GM12891 (cell line): ENCODE measurements around the gene IQSEC3.

Experiments
- DNase-seq: peaks from one replicate; pipeline ENCODE4 v3.0.0; 2011; ENCODE audit warnings: low spot score; ENCODE audit not compliant: insufficient read length
- FAIRE-seq: peaks from 2 replicates; lab custom pipeline; 2011; peaks lifted over from hg19 to GRCh38; lab: Jason Lieb, UNC
- PAX5 ChIP-seq: IDR thresholded peaks from 2 replicates; pipeline ENCODE4 v1.6.1; 2011; ENCODE audit warnings: low read length, moderate library complexity, mild to moderate bottlenecking; ENCODE audit not compliant: insufficient read depth, severe bottlenecking
- POLR2A ChIP-seq: IDR thresholded peaks from 2 replicates; pipeline ENCODE4 v1.6.1; 2011; ENCODE audit warnings: low read depth, low read length, control low read depth
- POLR2AphosphoS5 ChIP-seq: IDR thresholded peaks from 2 replicates; pipeline ENCODE4 v1.6.1; 2011; ENCODE audit warnings: low read depth, low read length, control low read depth
- POU2F2 ChIP-seq: IDR thresholded peaks from 2 replicates; pipeline ENCODE4 v1.6.1; 2011; ENCODE audit warnings: low read depth, mild to moderate bottlenecking, control low read depth, low read length, moderate library complexity
- SPI1 ChIP-seq: IDR thresholded peaks from 2 replicates; pipeline ENCODE4 v1.6.1; 2011; ENCODE audit warnings: low read depth, low read length, control low read depth
- TAF1 ChIP-seq: IDR thresholded peaks from 2 replicates; pipeline ENCODE4 v1.6.1; 2011; ENCODE audit warnings: low read depth, low read length, control low read depth

The IQSEC3 gene

DNA sequence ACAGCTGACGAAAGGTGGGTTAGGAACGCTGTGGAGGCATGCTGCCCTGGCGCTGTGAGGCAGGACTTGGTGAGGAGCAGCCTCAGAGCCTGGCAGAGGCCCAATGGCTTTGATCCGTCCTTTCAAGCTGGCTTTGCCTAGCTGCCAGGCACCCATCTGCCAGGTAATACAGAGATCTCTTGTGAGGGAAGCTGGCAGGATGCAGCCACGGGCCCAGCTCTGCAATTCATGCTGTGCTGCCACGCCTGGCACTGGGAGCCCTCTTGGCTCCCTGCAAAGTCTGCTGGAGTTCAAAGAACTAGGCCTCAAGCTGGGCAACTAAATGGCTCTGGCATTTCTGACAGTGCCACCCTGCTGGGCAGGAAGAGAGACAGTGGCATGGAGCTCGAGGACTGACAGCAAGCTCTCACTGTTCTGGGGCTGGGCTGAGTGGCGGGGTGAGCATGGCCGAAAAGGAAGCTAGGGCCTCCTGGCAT, 18.7 kb downstream of the IQSEC3 start:
- DNase-seq (no peak), FAIRE-seq (no peak)
- TF ChIP-seq POLR2A (no peak), POLR2AphosphoS5 (no peak), POU2F2 (no peak), PAX5 (no peak), SPI1 (no peak), TAF1 (no peak)

DNA sequence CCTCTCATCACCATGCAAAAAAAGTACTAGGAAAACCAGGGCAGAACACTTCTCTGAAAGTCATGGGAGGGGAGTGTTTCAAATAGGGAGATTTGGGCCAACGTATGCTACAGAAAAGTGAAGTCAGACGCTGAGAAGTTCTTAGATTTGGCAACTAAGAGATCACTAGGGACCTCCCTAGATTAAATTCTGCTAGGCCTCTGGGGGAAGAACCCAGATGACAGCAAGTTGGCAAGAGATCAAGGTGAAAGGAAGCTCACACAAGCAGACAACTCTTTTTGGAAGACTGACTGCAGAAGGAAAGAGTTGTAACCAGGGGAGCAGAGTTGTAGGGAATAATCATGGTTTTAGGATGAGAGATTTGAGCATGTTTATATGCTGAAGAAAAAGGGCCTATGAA, 20.7 kb downstream of the IQSEC3 start:
- DNase-seq (no peak), FAIRE-seq (no peak)
- TF ChIP-seq TAF1 (no peak), PAX5 (no peak), POU2F2 (no peak), POLR2AphosphoS5 (no peak), SPI1 (no peak), POLR2A (no peak)

DNA sequence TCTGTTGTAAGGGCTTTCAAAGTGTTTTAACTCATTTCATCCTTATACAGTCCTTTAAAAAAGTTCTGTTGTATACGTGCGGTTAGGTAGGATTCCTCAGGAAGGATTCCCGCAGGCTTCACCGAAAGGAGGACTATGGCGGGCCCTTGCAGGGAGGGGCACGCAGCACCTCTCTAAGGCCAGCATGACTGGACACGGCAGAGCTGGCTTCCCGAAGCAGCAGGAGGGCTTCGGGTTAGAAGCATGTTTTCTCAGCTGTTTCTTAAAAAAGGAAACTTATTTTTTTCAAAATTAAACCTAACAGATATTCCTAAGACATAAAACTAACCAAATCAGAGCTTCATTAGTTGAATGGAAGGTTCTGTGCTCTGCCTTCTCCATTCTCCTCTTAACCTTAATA, 21.3 kb downstream of the IQSEC3 start:
- no peak for FAIRE-seq
- no peak for DNase-seq
- TF ChIP-seq POLR2A = no peak
- no peak for TF ChIP-seq POLR2AphosphoS5
- TF ChIP-seq SPI1 = no peak
- TF ChIP-seq POU2F2 = no peak
- no peak for TF ChIP-seq PAX5
- TF ChIP-seq TAF1 = no peak

DNA sequence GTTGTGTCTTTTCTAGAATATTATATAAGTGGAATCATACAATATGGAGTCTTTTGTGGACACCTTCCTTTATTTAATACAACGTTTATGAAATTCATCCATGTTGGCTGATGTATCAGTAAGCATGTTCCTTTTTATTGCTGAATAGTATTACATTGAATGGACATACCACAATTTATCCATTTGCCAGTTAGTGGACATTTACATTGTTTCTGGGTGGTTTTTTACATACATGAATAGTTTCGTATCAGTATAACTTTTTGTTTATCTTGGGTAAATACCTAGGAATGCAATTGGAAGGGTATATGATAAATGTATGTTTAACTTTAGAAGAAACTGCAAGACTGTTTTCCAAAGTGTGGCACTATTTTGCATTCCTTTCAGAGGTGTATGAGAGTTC, 23.1 kb downstream of the IQSEC3 start:
- TF ChIP-seq POLR2AphosphoS5 (no peak), SPI1 (no peak), TAF1 (no peak), PAX5 (no peak), POLR2A (no peak), POU2F2 (no peak)
- DNase-seq (no peak), FAIRE-seq (no peak)

DNA sequence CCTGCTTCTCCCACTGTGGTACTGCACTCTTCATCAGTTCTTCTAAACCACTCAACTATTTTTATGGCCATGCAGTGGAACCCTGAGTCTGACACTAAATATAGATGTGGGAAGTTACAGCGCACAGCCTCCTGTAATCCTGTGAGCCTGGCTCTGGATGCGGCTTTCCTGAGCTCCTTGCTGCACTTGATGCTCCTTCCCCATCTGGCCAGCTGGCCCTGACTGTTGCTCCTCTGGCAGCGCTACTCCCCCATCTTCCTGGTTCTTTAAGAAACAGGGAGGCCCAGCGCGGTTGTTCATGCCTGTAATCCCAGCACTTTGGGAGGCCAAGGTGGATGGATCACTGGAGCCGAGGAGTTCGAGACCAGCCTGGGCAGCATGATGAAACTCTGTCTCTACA, 24.6 kb downstream of the IQSEC3 start:
- DNase-seq (no peak), FAIRE-seq (no peak)
- no peak for TF ChIP-seq POU2F2
- no peak for TF ChIP-seq SPI1
- no peak for TF ChIP-seq TAF1
- no peak for TF ChIP-seq PAX5
- no peak for TF ChIP-seq POLR2AphosphoS5
- TF ChIP-seq POLR2A = no peak

DNA sequence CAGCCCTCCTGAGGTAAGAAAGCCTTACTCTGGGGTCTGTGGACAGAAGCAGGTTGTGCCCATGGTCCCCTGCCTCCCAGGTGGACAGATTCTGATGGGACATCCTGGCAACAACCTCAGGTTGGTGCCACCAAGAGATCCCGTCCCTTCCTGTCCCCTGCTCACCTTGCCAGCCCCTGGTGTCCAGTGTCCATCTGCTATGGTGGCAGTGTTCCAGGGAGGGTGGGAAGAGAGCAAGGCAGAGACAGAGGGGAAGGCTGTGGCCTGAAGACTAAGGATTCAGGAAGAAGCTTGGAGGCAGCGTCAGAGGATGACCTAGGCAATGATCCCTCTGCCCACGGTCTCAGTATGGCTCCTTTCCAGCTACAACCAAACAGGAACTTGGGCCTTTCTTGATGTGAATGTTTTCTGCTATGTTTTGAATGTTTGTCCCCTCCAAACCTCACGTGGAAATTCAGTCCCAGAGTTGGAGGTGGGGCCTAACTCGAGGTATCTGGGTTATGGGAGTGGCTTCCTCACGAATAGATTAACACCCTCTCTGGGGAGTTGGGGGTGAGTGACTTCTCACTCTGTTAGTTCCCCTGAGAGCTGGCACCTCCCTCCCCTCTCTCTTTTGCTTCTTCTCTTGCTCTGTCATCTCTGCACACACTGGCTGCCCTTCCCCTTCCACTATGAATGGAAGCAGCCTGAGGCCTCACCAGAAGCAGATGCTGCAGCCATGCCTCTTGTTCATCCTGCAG, 26.9 kb downstream of the IQSEC3 start:
- FAIRE-seq (no peak), DNase-seq (no peak)

DNA sequence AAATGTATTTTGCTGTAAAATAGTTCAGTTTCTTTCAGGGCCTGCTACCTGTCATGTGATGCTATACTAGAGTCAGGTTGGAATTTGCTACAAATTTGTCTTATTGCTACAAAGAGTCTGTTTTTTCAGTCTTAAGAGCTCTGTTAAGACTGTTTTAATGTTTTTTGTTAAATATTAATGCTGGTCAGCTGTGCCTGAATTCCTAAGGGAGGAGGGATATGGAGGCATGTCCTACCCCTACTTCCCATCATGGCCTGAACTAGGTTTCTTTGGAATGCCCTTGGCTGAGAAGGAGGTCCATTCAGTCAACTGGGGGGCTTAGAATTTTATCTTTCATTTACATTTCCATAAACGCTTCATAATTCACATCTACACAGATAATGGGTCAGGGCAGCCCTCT, 30.0 kb downstream of the IQSEC3 start:
- DNase-seq (no peak), FAIRE-seq (no peak)
- TF ChIP-seq POLR2A = no peak
- no peak for TF ChIP-seq POU2F2
- no peak for TF ChIP-seq TAF1
- TF ChIP-seq POLR2AphosphoS5 = no peak
- no peak for TF ChIP-seq SPI1
- no peak for TF ChIP-seq PAX5

More for the DNA sequence above, 26.9 kb downstream of the IQSEC3 start:
- TF ChIP-seq TAF1 = no peak
- no peak for TF ChIP-seq POLR2AphosphoS5
- no peak for TF ChIP-seq PAX5

DNA sequence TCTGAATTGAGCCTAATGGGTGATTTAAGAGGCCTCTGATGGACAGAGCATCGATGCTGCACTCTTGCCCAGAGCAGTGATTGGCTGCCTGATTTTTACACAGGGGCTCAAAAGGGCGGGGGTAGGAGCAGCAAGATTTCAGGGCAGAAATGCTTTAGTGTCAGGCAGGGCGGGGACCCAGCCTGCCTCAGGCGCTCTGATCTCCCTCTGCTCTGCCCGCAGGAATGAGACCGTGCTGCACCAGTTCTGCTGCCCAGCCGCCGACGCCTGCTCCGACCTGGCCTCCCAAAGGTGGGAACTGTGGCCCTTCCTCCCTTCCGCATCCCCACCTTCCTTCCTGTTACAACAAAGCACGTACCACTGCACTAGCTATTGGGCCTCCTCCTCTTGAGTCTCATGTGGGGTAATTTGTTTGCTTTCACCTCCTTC, 32.4 kb downstream of the IQSEC3 start:
- FAIRE-seq (no peak), DNase-seq (no peak)
- TF ChIP-seq POU2F2 (no peak), POLR2AphosphoS5 (no peak), SPI1 (no peak), POLR2A (no peak), PAX5 (no peak), TAF1 (no peak)

DNA sequence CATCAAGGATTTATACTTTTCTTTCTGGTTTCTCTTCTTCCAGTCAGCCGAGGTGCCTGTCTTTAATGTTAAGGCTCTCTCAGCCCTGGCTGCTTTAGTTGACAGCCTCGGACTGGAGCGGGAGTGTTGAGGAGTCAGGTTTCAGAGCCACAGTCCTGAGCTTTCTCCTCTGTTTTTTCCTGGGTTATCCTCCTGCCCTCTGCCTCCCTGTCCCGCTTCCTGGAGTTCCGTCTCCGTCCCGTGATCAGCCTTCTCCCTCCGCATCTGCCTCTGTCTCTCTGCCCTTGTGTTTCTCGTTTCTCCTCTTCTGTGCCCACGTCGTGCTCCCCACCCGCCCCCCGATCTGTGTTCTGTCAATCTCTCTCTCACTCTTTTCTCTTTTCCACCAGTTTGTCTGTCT, 33.0 kb downstream of the IQSEC3 start:
- DNase-seq = no peak
- no peak for TF ChIP-seq PAX5
- TF ChIP-seq POLR2A = no peak
- TF ChIP-seq POLR2AphosphoS5 = no peak
- no peak for TF ChIP-seq POU2F2
- TF ChIP-seq TAF1 = no peak
- TF ChIP-seq SPI1 = no peak
- no peak for FAIRE-seq
